Brain pericyte (primary cell): Measurements from ENCODE around the gene NPAS1.

ENCODE experiments used
- DNase-seq: peaks from one replicate; pipeline ENCODE4 v3.0.0-alpha.2; 2012; ENCODE audit warnings: low read depth, low spot score

Gene NPAS1

DNA sequence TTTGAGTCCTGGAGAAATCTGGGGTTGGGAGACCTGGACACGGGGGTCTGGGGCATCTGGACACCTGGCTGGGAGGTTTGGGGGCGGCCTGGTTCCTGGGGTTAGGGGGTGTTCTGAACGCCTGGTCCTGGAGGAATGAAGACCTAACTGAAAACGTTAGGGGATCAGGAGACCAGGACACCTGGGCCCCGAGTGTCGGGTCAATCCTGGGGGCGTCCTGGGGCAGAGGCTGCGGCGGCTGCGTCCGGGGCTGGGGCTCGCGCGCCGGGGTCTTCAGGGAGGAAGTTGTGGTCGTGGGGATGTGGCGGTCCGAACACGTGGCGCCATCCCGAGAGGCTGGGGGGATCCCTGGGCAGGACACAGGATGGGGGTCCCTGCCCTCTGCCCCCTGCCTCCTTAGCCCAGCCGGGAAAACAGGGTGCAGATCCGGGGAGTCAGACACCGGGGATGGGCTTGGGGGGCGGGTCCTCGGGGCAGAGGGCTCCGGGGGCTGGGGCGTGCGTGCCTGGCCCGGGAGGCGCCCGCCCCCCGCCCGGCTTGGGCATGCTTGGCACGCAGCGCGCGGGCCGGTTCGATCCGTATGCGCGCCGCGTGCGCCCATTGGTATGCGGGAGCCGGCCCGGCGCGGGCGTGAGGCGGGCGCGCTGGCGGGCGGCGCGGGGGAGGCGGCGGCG lies 632 bp downstream of the NPAS1 start:
- DNase-seq, result no peak

DNA sequence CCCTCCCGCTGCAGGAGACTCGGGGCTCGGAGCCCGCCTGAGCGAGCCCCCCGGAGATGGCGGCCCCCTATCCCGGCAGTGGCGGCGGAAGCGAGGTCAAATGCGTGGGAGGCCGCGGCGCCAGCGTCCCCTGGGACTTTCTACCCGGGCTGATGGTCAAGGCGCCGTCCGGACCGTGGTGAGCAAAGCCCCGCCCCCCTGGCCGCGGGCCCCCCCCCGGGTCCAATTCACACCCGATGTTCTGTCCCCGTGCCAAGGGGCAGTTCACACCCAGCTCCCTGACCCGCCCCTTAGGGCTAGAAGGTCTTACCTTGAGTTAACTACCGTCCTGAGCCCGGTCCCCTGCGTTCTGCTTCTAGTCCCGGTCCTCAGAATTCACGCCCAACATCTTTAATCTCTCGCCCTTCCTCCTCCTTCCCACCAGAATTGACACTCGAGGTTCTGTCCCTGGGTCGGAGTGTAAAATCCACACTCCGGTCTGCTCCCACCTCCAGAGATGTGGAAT lies 1.4 kb downstream of the NPAS1 start:
- no peak for DNase-seq

- no peak for DNase-seq
Measured at GRCh38 chr19:47021536-47022139, 2.0 kb downstream of the NPAS1 start.

- DNase-seq, result no peak
Measured at GRCh38 chr19:47022140-47022536, 2.5 kb downstream of the NPAS1 start.

- no peak for DNase-seq
Measured at GRCh38 chr19:47022541-47023447, 3.2 kb downstream of the NPAS1 start.

GRCh38 chr19:47023448-47023794 lies 3.8 kb downstream of the NPAS1 start:
- DNase-seq, result no peak

GRCh38 chr19:47024502-47024901 lies 4.9 kb downstream of the NPAS1 start:
- DNase-seq, result no peak

DNA sequence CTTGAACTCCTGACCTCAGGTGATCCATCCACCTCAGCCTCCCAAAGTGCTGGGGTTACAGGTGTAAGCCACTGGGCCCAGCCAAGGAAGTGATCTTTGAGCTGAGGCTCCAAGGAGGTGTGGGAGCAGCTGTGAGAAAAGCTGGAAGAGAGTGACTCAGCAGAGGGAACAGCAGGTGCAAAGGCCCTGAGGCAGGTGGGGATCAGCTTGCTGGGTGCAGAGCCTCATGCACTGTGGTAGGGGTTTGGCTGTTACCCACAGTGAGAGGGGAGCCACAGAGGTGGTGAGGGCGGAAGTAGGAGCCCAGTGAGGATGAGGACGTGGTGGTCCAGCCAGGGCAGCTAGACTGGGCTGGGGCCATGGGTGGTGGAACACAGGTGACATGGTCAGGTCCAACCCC lies 6.5 kb downstream of the NPAS1 start:
- no peak for DNase-seq

- no peak for DNase-seq
Measured at GRCh38 chr19:47026889-47027288, 7.3 kb downstream of the NPAS1 start.

DNA sequence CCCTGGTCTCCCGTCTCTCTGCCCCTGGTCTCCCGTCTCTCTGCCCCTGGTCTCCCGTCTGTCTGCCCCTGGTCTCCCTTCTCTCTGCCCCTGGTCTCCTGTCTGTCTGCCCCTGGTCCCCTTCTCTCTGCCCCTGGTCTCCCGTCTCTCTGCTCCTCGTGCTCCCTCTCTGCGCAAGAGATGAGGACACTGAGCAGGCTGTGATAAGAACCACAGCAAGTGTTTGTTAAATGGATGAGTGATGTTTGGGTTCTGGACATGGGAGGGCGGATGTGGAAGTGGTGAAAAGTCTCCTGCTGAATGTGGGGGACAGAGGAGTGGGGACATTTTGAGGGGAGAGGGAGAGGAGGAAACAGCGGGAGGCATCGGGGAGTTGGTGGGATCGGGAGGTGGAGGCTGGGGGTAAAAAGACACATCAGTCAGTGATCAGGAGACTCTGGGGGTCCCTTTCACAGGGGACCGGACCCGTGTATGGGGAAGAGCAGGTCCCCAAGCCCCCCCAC lies 8.0 kb downstream of the NPAS1 start:
- DNase-seq, result no peak

GRCh38 chr19:47028195-47028601 lies 8.6 kb downstream of the NPAS1 start:
- no peak for DNase-seq

DNA sequence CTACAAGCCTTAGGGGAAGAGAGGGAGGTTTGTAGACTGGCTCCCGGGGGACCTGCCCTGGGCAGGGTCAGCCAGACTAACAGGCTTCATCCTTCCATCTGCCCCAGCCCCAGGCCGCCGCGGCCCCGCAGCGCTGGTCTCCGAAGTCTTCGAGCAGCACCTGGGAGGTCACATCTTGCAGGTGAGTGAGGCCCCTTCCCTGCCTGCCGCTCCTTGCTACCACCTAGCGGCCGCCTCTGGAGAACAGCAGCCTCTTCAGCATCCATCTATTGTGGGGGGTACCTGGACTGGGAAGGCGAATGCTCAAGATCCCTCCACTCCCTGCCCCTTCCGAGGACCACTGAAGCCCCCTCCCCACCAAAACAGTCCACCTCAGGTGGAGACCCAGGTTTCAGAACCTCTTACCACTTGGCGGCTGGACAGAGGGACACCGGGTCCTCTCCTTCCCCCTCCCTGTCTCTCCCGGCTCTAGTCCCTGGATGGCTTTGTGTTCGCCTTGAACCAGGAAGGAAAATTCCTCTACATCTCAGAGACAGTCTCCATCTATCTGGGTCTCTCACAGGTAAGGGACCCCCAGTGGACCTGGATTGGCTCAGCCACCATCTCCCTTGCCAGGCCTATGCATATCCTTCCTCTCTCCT lies 12.7 kb downstream of the NPAS1 start:
- no peak for DNase-seq

- peak; percentile 55 for DNase-seq
Measured at GRCh38 chr19:47035127-47036096, 15.8 kb downstream of the NPAS1 start.

DNA sequence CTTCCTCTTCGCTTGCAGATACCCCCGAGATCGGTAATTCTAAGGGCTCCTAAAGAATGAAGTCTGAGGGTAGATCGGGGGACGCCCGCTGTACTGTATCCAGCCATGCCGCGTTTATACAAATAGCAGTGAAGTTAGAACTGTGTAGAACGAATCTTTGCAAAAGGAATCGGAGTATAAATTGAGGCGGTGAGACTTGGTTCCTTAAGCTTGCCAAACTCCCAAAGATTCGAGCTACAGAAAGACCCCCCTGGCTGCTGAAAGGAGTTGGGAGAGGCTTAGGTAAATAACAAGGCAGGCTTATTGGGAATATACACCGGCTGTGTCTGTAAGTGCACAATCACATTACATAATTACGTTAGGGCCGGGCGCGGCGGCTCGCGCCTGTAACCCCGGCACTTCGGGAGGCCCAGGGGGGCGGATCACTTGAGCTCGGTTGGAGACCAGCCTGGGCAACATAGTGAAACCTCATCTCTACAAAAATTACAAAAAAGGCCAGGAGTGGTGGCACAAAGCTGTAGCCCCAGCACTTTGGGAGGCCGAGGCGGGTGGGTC lies 16.5 kb downstream of the NPAS1 start:
- DNase-seq, result peak; percentile 29

DNA sequence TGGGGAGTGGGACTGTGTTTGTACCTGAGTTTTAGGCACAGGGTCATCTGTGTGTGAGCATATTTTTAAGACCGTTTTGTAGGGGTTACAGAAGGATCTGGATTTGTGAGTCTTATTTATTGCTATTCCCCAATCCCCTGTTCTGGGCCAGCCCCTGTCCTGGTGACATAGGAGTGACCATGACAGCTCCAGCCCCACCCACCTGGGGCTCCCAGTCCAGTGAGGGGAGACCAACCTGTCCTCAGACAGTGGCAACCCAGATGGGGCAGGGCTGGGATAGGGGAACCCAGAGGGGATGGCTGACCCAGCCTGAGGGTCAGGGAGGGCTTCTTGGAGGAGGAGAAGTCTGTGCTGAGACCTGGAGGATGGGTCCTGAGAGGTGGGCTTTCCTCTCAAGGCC lies 18.1 kb downstream of the NPAS1 start:
- DNase-seq, result no peak

- DNase-seq, result no peak
Measured at GRCh38 chr19:47039239-47039874, 19.7 kb downstream of the NPAS1 start.

- DNase-seq, result no peak
Measured at GRCh38 chr19:47040869-47041268, 21.2 kb downstream of the NPAS1 start.

GRCh38 chr19:47044946-47045866 lies 25.6 kb downstream of the NPAS1 start:
- no peak for DNase-seq
